Measurements from ENCODE around the gene DPH5. TPM values are rescaled to one million over a fixed set of nuclear protein-coding genes. Genes with fewer than 3 reads are reported as not detected.

Gene DPH5
- total RNA-seq, 4 donors from 2014 or later, result 8.1 to 22.2 (median 16.4) TPM

DNA sequence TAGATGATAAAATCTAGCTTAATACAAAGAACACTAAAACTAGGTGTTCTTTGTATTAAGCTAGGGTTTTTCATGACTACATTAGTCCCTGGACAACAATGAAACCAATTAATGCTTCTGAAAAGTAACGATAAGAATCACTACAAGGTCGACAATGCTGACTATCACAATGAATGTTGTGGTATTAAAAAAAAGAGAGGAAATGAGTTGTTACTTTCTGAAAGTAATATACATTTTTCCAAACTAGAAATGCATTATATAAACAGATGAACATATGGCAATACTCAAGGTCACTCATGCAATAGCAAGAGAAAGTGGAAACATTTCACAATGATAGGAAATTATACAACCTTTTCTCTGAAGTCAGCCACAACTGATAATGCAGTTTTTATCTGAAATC is 19.0 kb downstream of the DPH5 start:
- H3K27me3 ChIP-seq, result no peaks in the 10 kb centered on the region
- peaks cover 10 to 31% (median 24%) of the 10 kb centered on the region in 3 donors for H3K4me1 ChIP-seq
- TF ChIP-seq POLR2A (IDR thresholded peaks at IDR 0.05), result no peak
- intact Hi-C loops (cut with DNase I), result no loop called here
- WGBS, 2 donors, result 41 to 74% methylated on average over 2 of the region's 2 CpGs
- H3K27ac ChIP-seq, result no peak overlapping the region
- no peaks in the 10 kb centered on the region for H3K9me3 ChIP-seq
- peaks cover 0 to 13% (median 0%) of the 10 kb centered on the region in 3 donors for H3K36me3 ChIP-seq
- no peak overlapping the region for H3K4me3 ChIP-seq
- no peak for DNase-seq

DNA sequence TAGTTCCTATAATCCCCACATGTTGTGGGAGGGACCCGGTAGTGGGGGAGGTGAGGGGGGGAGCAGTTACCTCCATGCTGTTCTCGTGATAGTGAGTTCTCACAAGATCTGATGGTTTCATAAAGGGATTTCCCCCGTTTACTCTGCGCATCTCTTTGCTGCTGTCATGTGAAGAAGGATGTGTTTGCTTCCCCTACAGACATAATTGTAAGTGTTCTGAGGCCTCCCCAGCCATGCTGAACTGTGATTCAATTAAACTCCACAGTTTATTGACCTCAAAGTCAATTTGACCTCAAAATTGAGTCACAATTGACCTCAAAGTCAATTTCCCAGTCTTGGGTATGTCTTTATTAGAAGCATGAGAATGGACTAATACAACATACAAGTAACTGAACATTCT is 19.7 kb downstream of the DPH5 start:
- Histone ChIP-seq H3K4me3 (no peak overlapping the region), H3K27ac (no peak overlapping the region), H3K4me1 (peaks cover 10 to 31% (median 24%) of the 10 kb centered on the region in 3 donors), H3K9me3 (no peaks in the 10 kb centered on the region), H3K36me3 (peaks cover 0 to 20% (median 0%) of the 10 kb centered on the region in 3 donors), H3K27me3 (no peaks in the 10 kb centered on the region)
- no peak for DNase-seq
- 86 to 87% methylated on average over 4 of the region's 4 CpGs for WGBS, 2 donors
- TF ChIP-seq, protein P1, sequence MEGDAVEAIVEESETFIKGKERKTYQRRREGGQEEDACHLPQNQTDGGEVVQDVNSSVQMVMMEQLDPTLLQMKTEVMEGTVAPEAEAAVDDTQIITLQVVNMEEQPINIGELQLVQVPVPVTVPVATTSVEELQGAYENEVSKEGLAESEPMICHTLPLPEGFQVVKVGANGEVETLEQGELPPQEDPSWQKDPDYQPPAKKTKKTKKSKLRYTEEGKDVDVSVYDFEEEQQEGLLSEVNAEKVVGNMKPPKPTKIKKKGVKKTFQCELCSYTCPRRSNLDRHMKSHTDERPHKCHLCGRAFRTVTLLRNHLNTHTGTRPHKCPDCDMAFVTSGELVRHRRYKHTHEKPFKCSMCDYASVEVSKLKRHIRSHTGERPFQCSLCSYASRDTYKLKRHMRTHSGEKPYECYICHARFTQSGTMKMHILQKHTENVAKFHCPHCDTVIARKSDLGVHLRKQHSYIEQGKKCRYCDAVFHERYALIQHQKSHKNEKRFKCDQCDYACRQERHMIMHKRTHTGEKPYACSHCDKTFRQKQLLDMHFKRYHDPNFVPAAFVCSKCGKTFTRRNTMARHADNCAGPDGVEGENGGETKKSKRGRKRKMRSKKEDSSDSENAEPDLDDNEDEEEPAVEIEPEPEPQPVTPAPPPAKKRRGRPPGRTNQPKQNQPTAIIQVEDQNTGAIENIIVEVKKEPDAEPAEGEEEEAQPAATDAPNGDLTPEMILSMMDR (IDR thresholded peaks at IDR 0.05), result no peak
- TF ChIP-seq POLR2A (IDR thresholded peaks at IDR 0.05), result no peak
- intact Hi-C loops (cut with DNase I), result no loop called here

DNA sequence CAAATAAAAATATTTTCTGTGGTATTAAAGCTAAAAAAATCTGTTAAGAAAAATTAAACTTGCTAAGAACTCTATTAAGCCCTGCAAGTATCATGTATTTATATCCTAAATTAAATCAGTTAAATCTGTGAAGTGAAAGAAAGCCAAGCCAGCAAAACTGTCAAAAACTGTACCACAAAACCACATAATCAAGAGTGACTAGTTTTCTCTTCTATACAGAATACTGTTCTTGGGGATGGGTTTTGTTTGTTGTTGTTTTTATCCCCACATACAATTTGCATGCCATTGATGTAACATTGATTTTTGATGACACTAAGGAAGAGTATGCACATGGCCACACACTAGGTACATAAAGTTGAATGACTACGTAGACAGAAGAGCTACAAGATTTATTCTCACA is 20.4 kb downstream of the DPH5 start:
- intact Hi-C loops (cut with DNase I), result no loop called here
- WGBS, 2 donors, result 100% methylated on average over 1 of the region's 1 CpG

DNA sequence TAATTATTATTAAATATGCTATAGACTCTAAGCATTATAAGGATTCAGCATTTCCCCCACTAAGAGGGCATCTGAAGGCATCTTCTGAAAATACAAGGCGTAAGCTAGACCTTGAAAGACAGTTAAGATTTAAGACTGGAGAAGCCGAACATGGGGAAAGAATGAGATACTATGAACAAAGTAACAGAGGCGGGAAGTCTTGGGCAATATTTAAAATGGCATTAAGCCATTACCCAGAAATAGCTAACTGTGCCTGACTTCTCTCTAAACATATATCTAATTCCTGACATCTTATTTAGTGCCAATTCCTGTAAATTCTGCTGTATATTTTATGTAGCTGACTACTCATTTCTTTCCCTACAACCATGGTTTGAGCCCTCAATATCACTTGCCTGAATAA is 20.9 kb downstream of the DPH5 start:
- Histone ChIP-seq H3K27me3 (no peaks in the 10 kb centered on the region), H3K27ac (no peak overlapping the region), H3K4me3 (no peak overlapping the region), H3K4me1 (peaks cover 10 to 31% (median 24%) of the 10 kb centered on the region in 3 donors), H3K9me3 (no peaks in the 10 kb centered on the region), H3K36me3 (peaks cover 0 to 30% (median 0%) of the 10 kb centered on the region in 3 donors)
- no peak for TF ChIP-seq POLR2A (IDR thresholded peaks at IDR 0.05)
- TF ChIP-seq, protein P1 (IDR thresholded peaks at IDR 0.05), result no peak
- WGBS, 2 donors, result 45 to 55% methylated on average over 3 of the region's 3 CpGs
- DNase-seq, result no peak
- intact Hi-C loops (cut with DNase I), result no loop called here

More for the DNA sequence above, 20.4 kb downstream of the DPH5 start:
- no peak for DNase-seq
- no peaks in the 10 kb centered on the region for H3K9me3 ChIP-seq
- H3K4me3 ChIP-seq, result no peak overlapping the region
- TF ChIP-seq, protein P1 (IDR thresholded peaks at IDR 0.05), result no peak
- peaks cover 10 to 31% (median 24%) of the 10 kb centered on the region in 3 donors for H3K4me1 ChIP-seq
- no peaks in the 10 kb centered on the region for H3K27me3 ChIP-seq
- no peak overlapping the region for H3K27ac ChIP-seq
- peaks cover 0 to 25% (median 0%) of the 10 kb centered on the region in 3 donors for H3K36me3 ChIP-seq

DNA sequence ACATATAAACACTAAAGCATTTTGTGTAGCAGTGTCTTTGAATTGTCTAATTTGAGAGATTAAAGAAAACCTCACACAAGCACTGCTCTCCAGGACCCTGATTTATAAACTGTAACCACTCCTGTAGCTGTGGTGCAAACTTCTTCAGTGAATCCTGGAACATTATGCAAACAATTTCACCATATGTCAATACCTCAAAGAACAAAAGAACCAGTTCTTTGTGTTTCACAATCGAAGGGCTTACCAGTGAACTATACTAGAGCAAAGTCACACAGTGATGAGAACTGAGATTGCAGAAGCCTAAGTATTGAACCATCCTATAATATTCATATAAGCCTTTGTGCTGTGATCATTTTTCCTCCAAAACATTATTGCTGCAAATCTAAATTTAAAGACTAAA is 21.5 kb downstream of the DPH5 start:
- Histone ChIP-seq H3K27me3 (no peaks in the 10 kb centered on the region), H3K9me3 (no peaks in the 10 kb centered on the region), H3K36me3 (peaks cover 0 to 33% (median 0%) of the 10 kb centered on the region in 3 donors), H3K4me1 (peaks cover 10 to 31% (median 24%) of the 10 kb centered on the region in 3 donors), H3K27ac (no peak overlapping the region), H3K4me3 (no peak overlapping the region)
- no peak for DNase-seq
- 13 to 15% methylated on average over 1 of the region's 1 CpG for WGBS, 2 donors
- TF ChIP-seq POLR2A (IDR thresholded peaks at IDR 0.05), result no peak
- TF ChIP-seq, protein P1 (IDR thresholded peaks at IDR 0.05), result no peak
- intact Hi-C loops (cut with DNase I), result no loop called here
